Adrenal gland (tissue), 5 donors: ENCODE results near the gene AKAP13.

ENCODE experiments used
- POLR2A ChIP-seq, 2 donors: fragments of 450-650 bp; IDR thresholded peaks; one replicate each; pipeline ENCODE4 v1.6.1; 2017; ENCODE audit warnings: antibody characterized with exemption in 2 of 2, mild to moderate bottlenecking in 2 of 2, moderate library complexity in 1 of 2
- TF ChIP-seq, protein P1 (sequence below), 6 experiments: fragments of 450-650 bp in 4 of 6; fragments of 200-600 bp in 2 of 6; sonication (generic) in 1 of 6; IDR thresholded peaks; 1 replicate in 5 of 6; 2 replicates in 1 of 6; pipeline versions ENCODE4 v1.5.1 to v1.8.0; 2016 to 2021; ENCODE audit warnings: antibody characterized with exemption in 6 of 6, mild to moderate bottlenecking in 2 of 6, moderate library complexity in 1 of 6
- donor health status: DM: no; HTN: no; CAD: no.

- TF ChIP-seq, protein P1, sequence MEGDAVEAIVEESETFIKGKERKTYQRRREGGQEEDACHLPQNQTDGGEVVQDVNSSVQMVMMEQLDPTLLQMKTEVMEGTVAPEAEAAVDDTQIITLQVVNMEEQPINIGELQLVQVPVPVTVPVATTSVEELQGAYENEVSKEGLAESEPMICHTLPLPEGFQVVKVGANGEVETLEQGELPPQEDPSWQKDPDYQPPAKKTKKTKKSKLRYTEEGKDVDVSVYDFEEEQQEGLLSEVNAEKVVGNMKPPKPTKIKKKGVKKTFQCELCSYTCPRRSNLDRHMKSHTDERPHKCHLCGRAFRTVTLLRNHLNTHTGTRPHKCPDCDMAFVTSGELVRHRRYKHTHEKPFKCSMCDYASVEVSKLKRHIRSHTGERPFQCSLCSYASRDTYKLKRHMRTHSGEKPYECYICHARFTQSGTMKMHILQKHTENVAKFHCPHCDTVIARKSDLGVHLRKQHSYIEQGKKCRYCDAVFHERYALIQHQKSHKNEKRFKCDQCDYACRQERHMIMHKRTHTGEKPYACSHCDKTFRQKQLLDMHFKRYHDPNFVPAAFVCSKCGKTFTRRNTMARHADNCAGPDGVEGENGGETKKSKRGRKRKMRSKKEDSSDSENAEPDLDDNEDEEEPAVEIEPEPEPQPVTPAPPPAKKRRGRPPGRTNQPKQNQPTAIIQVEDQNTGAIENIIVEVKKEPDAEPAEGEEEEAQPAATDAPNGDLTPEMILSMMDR (IDR thresholded peaks at IDR 0.05), result no peak
- no peak for TF ChIP-seq POLR2A (IDR thresholded peaks at IDR 0.05)
These were observed 371.7 kb downstream of the AKAP13 start for GRCh38 chr15:85752124-85752475.
